GM23248 (cell line): ENCODE measurements around the gene KCNIP3. TPM values are rescaled to one million over a fixed set of nuclear protein-coding genes. Genes with fewer than 3 reads are reported as not detected.

ENCODE experiments used
- DNase-seq: peaks from one replicate; pipeline ENCODE4 v3.0.0-alpha.2; 2015
- H2AFZ ChIP-seq: fragments of 200-600 bp; sonication (generic); 2 replicates; pipeline ENCODE4 v1.6.1; 2016; ENCODE audit warnings: antibody characterized with exemption
- H3F3A ChIP-seq: fragments of 200-600 bp; sonication (generic); 2 replicates; pipeline ENCODE4 v1.6.1; 2016; ENCODE audit warnings: mild to moderate bottlenecking, antibody characterized with exemption, mixed run types; ENCODE audit not compliant: insufficient read depth
- H3K27ac ChIP-seq: fragments of 200-600 bp; sonication (generic); 2 replicates; pipeline ENCODE4 v1.5.1; 2016; ENCODE audit warnings: mild to moderate bottlenecking
- H3K27me3 ChIP-seq: fragments of 200-600 bp; sonication (generic); replicated peaks from 2 replicates; pipeline ENCODE4 v1.6.1; 2016; ENCODE audit warnings: mild to moderate bottlenecking; ENCODE audit not compliant: insufficient read depth
- H3K36me3 ChIP-seq: fragments of 200-600 bp; sonication (generic); 2 replicates; pipeline ENCODE4 v1.6.1; 2016; ENCODE audit warnings: low read depth, mild to moderate bottlenecking
- H3K4me1 ChIP-seq: fragments of 200-600 bp; sonication (generic); 2 replicates; pipeline ENCODE4 v1.6.1; 2016; ENCODE audit warnings: mild to moderate bottlenecking; ENCODE audit not compliant: insufficient read depth
- H3K4me2 ChIP-seq: fragments of 200-600 bp; sonication (generic); one replicate; pipeline ENCODE4 v1.6.1; 2016; ENCODE audit warnings: mild to moderate bottlenecking; ENCODE audit not compliant: unreplicated experiment
- H3K4me3 ChIP-seq: fragments of 200-600 bp; sonication (generic); 2 replicates; pipeline ENCODE4 v1.5.1; 2016; ENCODE audit warnings: mild to moderate bottlenecking
- H3K79me2 ChIP-seq: fragments of 200-600 bp; sonication (generic); 2 replicates; pipeline ENCODE4 v1.6.1; 2016; ENCODE audit warnings: mild to moderate bottlenecking; ENCODE audit not compliant: insufficient read depth
- H3K9ac ChIP-seq: fragments of 200-600 bp; sonication (generic); 2 replicates; pipeline ENCODE4 v1.6.1; 2016; ENCODE audit warnings: mild to moderate bottlenecking
- H3K9me2 ChIP-seq: fragments of 200-600 bp; sonication (generic); 2 replicates; pipeline ENCODE4 v1.6.1; 2016; ENCODE audit warnings: mixed run types, mild to moderate bottlenecking, moderate library complexity; ENCODE audit not compliant: insufficient read depth
- H3K9me3 ChIP-seq: fragments of 200-600 bp; sonication (generic); one replicate; pipeline ENCODE4 v1.6.1; 2017; ENCODE audit warnings: low read depth
- H4K20me1 ChIP-seq: fragments of 200-600 bp; sonication (generic); 2 replicates; pipeline ENCODE4 v1.6.0; 2016; ENCODE audit not compliant: insufficient read depth
- EZH2 ChIP-seq: fragments of 200-600 bp; sonication (generic); IDR thresholded peaks from 2 replicates; pipeline ENCODE4 v1.6.1; 2018; ENCODE audit warnings: antibody characterized with exemption, mild to moderate bottlenecking; ENCODE audit not compliant: insufficient read depth, poor library complexity, severe bottlenecking
- EZH2phosphoT487 ChIP-seq: fragments of 200-600 bp; sonication (generic); IDR thresholded peaks from 2 replicates; pipeline ENCODE4 v1.6.1; 2018; ENCODE audit warnings: antibody characterized with exemption, moderate library complexity, mild to moderate bottlenecking, low read depth; ENCODE audit not compliant: insufficient read depth
- WGBS, 2 experiments: methylation state at CpG; one replicate each; pipeline ENCODE4 v1.1.6; 2015 to 2017; ENCODE audit warnings: low lambda C conversion rate in 2 of 2, low coverage in 1 of 2; ENCODE audit errors: missing lambda C conversion rate in 2 of 2; 5-methylcytosine and 5-hydroxymethylcytosine counted together
- in situ Hi-C: fragments of 300-500 bp; cut with MboI; formaldehyde crosslinking; loops from 2 replicates; pipeline ENCODE4 v1.15.0; 2020
- polyA plus RNA-seq: library from polyadenylated mRNA; unstranded; fragments of >200 nt; fragmentation: Nextera tagmentation; extraction: Ambion mirVana; gene quantifications from 2 replicates; pipeline ENCODE4 v1.2.1, GENCODE V29; 2016
- total RNA-seq: library from RNA; depleted of rRNA; stranded (reverse); fragments of >200 nt; shearing (Covaris generic); gene quantifications from 2 replicates; pipeline ENCODE4 v1.2.3, GENCODE V29; 2014

The KCNIP3 gene
- total and polyA plus RNA-seq, 2 experiments from 2014 or later: 3.7 to 10.7 TPM

GRCh38 chr2:95282458-95282857 lies 14.7 kb upstream of the KCNIP3 start:
- no peak for DNase-seq
- in situ Hi-C loops: no loop called here
- Histone ChIP-seq H4K20me1 (no peaks in the 10 kb centered on the region), H3K79me2 (no peaks in the 10 kb centered on the region), H3K9ac (no peak overlapping the region), H3K4me1 (peaks cover 5% of the 10 kb centered on the region; the same call in 1 of the 2 replicates), H3K9me2 (no peaks in the 10 kb centered on the region), H2AFZ (no peak overlapping the region), H3F3A (no peaks in the 10 kb centered on the region), H3K27me3 (no peaks in the 10 kb centered on the region; the same call in 1 of the 2 replicates), H3K4me3 (no peak overlapping the region), H3K4me2 (no peak overlapping the region), H3K36me3 (no peaks in the 10 kb centered on the region), H3K9me3 (no peaks in the 10 kb centered on the region), H3K27ac (no peak overlapping the region)
- TF ChIP-seq EZH2phosphoT487 (no peak), EZH2 (no peak)
- 13 to 17% methylated on average over 3 of the region's 3 CpGs for WGBS, 2 experiments

DNA sequence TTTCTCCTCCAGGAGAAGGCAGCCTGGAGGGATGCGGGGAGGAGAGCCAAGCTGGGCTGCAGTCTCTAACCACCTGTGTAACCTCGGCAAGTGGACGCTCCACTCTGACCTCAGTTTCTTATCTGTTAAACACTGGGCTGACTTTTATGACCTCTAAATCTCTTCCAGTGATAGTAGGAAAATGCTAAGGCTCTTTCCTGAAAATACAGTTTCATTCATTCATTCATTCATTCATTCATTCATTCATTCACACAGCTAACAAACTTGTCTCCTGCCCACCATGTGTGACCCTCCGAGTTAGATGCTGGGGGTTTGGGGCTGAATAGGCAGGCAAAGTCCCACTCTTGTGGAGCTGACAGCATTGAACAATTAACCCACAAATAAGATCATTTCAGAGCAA lies 13.6 kb upstream of the KCNIP3 start:
- WGBS, 2 experiments: 72 to 80% methylated on average over 4 of the region's 4 CpGs
- Histone ChIP-seq H4K20me1 (no peaks in the 10 kb centered on the region), H3K4me2 (no peak overlapping the region), H3K79me2 (no peaks in the 10 kb centered on the region), H3K9me2 (no peaks in the 10 kb centered on the region), H3K36me3 (no peaks in the 10 kb centered on the region), H3K4me1 (no peaks in the 10 kb centered on the region), H3K4me3 (no peak overlapping the region), H3K9ac (no peak overlapping the region), H3K9me3 (no peaks in the 10 kb centered on the region), H3K27ac (no peak overlapping the region), H2AFZ (no peak overlapping the region), H3F3A (no peaks in the 10 kb centered on the region), H3K27me3 (no peaks in the 10 kb centered on the region; the same call in 1 of the 2 replicates)
- TF ChIP-seq EZH2 (no peak), EZH2phosphoT487 (no peak)
- no peak for DNase-seq
- in situ Hi-C loops: no loop called here

- Histone ChIP-seq H3K27me3 (no peaks in the 10 kb centered on the region; the same call in 1 of the 2 replicates), H3K9me2 (no peaks in the 10 kb centered on the region), H3K4me3 (no peak overlapping the region), H3K9me3 (no peaks in the 10 kb centered on the region), H2AFZ (no peak overlapping the region), H3K36me3 (no peaks in the 10 kb centered on the region), H3K27ac (no peak overlapping the region), H3K79me2 (no peaks in the 10 kb centered on the region), H3K9ac (no peak overlapping the region), H3K4me1 (no peaks in the 10 kb centered on the region), H4K20me1 (no peaks in the 10 kb centered on the region), H3F3A (no peaks in the 10 kb centered on the region), H3K4me2 (no peak overlapping the region)
- in situ Hi-C loops: no loop called here
- DNase-seq: peak; percentile 17
- WGBS, 2 experiments: 60 to 67% methylated on average over 13 of the region's 13 CpGs
- TF ChIP-seq EZH2: no peak
These were observed 12.1 kb upstream of the KCNIP3 start for GRCh38 chr2:95284886-95285541.

DNA sequence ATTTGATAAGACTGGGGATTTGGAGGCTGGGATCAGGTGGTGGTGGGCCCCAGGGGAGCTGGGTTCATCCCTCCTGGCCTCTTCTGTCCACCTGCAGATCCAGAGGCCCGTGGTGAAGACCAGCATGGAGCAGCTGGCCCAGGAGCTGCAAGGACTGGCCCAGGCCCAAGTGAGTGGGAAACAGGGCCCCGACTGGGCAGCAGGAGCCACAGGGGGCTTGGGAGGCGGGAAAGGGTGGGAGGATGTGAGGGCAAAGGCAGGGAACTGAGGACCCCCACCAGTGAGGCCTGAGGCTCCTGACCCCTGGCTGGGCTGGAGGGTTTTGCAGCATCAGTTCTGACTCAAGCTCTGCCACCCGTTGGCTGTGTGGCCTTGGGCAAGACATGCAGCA lies 11.6 kb upstream of the KCNIP3 start:
- Histone ChIP-seq H3K9me2 (no peaks in the 10 kb centered on the region), H3K27me3 (no peaks in the 10 kb centered on the region; the same call in 1 of the 2 replicates), H4K20me1 (no peaks in the 10 kb centered on the region), H3F3A (no peaks in the 10 kb centered on the region), H3K9me3 (no peaks in the 10 kb centered on the region), H3K9ac (no peak overlapping the region), H3K79me2 (no peaks in the 10 kb centered on the region), H3K27ac (no peak overlapping the region), H2AFZ (no peak overlapping the region), H3K4me1 (no peaks in the 10 kb centered on the region), H3K36me3 (no peaks in the 10 kb centered on the region), H3K4me2 (no peak overlapping the region), H3K4me3 (no peak overlapping the region)
- DNase-seq: no peak
- in situ Hi-C loops: no loop called here
- TF ChIP-seq EZH2phosphoT487: no peak
- TF ChIP-seq EZH2: no peak
- WGBS, 2 experiments: 38 to 45% methylated on average over 4 of the region's 4 CpGs
